Upper lobe of right lung (tissue), 1 donor: Measurements from ENCODE around the gene FGD5. TPM values are rescaled to one million over a fixed set of nuclear protein-coding genes. Genes with fewer than 3 reads are reported as not detected.

Source experiments
- ATAC-seq: fragments of 200-7000 bp; cut with Tn5 transposase; one replicate; pipeline ENCODE4 v1.9.1; 2020; ENCODE audit warnings: mild to moderate bottlenecking, moderate library complexity
- DNase-seq: peaks from one replicate; pipeline ENCODE4 v3.0.0-alpha.2; 2020
- H3K27ac ChIP-seq: fragments of 200-600 bp; one replicate; pipeline ENCODE4 v1.8.0; 2022
- H3K27me3 ChIP-seq: fragments of 200-600 bp; one replicate; pipeline ENCODE4 v1.8.0; 2022; ENCODE audit warnings: mild to moderate bottlenecking
- H3K36me3 ChIP-seq: fragments of 200-600 bp; one replicate; pipeline ENCODE4 v1.8.0; 2022
- H3K4me1 ChIP-seq: fragments of 200-600 bp; one replicate; pipeline ENCODE4 v1.8.0; 2022
- H3K4me3 ChIP-seq: fragments of 200-600 bp; one replicate; pipeline ENCODE4 v1.8.0; 2022; ENCODE audit warnings: mild to moderate bottlenecking
- H3K9me3 ChIP-seq: fragments of 200-600 bp; one replicate; pipeline ENCODE4 v1.8.0; 2022
- CTCF ChIP-seq: fragments of 200-600 bp; IDR thresholded peaks from one replicate; pipeline ENCODE4 v1.8.0; 2022; ENCODE audit warnings: antibody characterized with exemption
- intact Hi-C: fragments of 100-400 bp; cut with DNase I; formaldehyde crosslinking; loops from one replicate; pipeline ENCODE4 v1.11.0; 2022
- total RNA-seq: library from RNA; stranded (reverse); fragmentation: NEBNext Ultra II Directional; extraction: Animal tissue kit (Norgen Biotek cat#: 25700); gene quantifications from one replicate; pipeline ENCODE4 v1.2.1, GENCODE V29; 2021
- donor health status: DM: no; HTN: yes; CAD: no; lungs with severe emphysema.

FGD5 gene
- total RNA-seq, 1 donor from 2014 or later = 84.2 TPM

GRCh38 chr3:14775563-14775962 lies 43.2 kb upstream of the FGD5 start:
- intact Hi-C loops = loop anchor here (10.0 kb wide), 1 partner anchor 101 kb away; the partner anchor contains the start of gene C3orf20
- Histone ChIP-seq H3K9me3 (no peaks in the 10 kb centered on the region), H3K4me3 (no peak overlapping the region), H3K4me1 (no peaks in the 10 kb centered on the region), H3K36me3 (no peaks in the 10 kb centered on the region), H3K27me3 (no peaks in the 10 kb centered on the region), H3K27ac (no peak overlapping the region)
- ATAC-seq (no peak), DNase-seq (no peak)
- TF ChIP-seq CTCF = no peak

GRCh38 chr3:14779069-14779685 lies 39.6 kb upstream of the FGD5 start:
- intact Hi-C loops = loop anchor here (10.0 kb wide), 1 partner anchor 104 kb away; the partner anchor contains the start of gene C3orf20

GRCh38 chr3:14780927-14781507 lies 37.7 kb upstream of the FGD5 start:
- peak; percentile 76 for DNase-seq
- intact Hi-C loops = no loop called here

More at GRCh38 chr3:14779069-14779685, 39.6 kb upstream of the FGD5 start:
- Histone ChIP-seq H3K27ac (no peak overlapping the region), H3K9me3 (no peaks in the 10 kb centered on the region), H3K4me1 (no peaks in the 10 kb centered on the region), H3K4me3 (no peak overlapping the region), H3K27me3 (no peaks in the 10 kb centered on the region), H3K36me3 (no peaks in the 10 kb centered on the region)
- TF ChIP-seq CTCF = no peak
- DNase-seq (no peak), ATAC-seq (no peak)

GRCh38 chr3:14783480-14784086 lies 35.2 kb upstream of the FGD5 start:
- intact Hi-C loops = no loop called here
- H3K4me3 ChIP-seq = no peak overlapping the region
- no peaks in the 10 kb centered on the region for H3K27me3 ChIP-seq
- no peak overlapping the region for H3K27ac ChIP-seq
- no peaks in the 10 kb centered on the region for H3K9me3 ChIP-seq
- ATAC-seq = no peak
- TF ChIP-seq CTCF = no peak
- H3K36me3 ChIP-seq = no peaks in the 10 kb centered on the region
- no peak for DNase-seq
- no peaks in the 10 kb centered on the region for H3K4me1 ChIP-seq

More at GRCh38 chr3:14780927-14781507, 37.7 kb upstream of the FGD5 start:
- H3K27ac ChIP-seq = no peak overlapping the region
- no peak overlapping the region for H3K4me3 ChIP-seq
- no peaks in the 10 kb centered on the region for H3K9me3 ChIP-seq
- peak; percentile 92 for ATAC-seq
- H3K27me3 ChIP-seq = no peaks in the 10 kb centered on the region
- TF ChIP-seq CTCF = peak; percentile 55
- H3K4me1 ChIP-seq = no peaks in the 10 kb centered on the region
- no peaks in the 10 kb centered on the region for H3K36me3 ChIP-seq

- Histone ChIP-seq H3K9me3 (no peaks in the 10 kb centered on the region), H3K27me3 (no peaks in the 10 kb centered on the region), H3K36me3 (no peaks in the 10 kb centered on the region), H3K27ac (no peak overlapping the region), H3K4me1 (no peaks in the 10 kb centered on the region), H3K4me3 (no peak overlapping the region)
- intact Hi-C loops = no loop called here
- TF ChIP-seq CTCF = no peak
- DNase-seq (peak; percentile 59), ATAC-seq (no peak)
These were observed 34.6 kb upstream of the FGD5 start for GRCh38 chr3:14784087-14784681.
